Right hindlimb (tissue), 1 donor: ENCODE results near the gene CTDP1.
"Not testable (repeated sequence)": the region's sequence is repeated elsewhere in the genome, so short reads cannot be mapped to it uniquely, and the experiment has no call there.

Source experiments
- DNase-seq: peaks from one replicate; pipeline ENCODE4 v3.0.0-alpha.2; 2018

Gene CTDP1

GRCh38 chr18:79682894-79683625 lies 3.5 kb downstream of the CTDP1 start:
- DNase-seq = no peak

GRCh38 chr18:79683626-79684282 lies 4.2 kb downstream of the CTDP1 start:
- no peak for DNase-seq

GRCh38 chr18:79684283-79684631 lies 4.7 kb downstream of the CTDP1 start:
- no peak for DNase-seq

GRCh38 chr18:79684787-79685186 lies 5.2 kb downstream of the CTDP1 start:
- no peak for DNase-seq

GRCh38 chr18:79685281-79685680 lies 5.7 kb downstream of the CTDP1 start:
- no peak for DNase-seq

- no peak for DNase-seq
Observed at GRCh38 chr18:79685971-79686370, 6.4 kb downstream of the CTDP1 start.

GRCh38 chr18:79687806-79688205 lies 8.2 kb downstream of the CTDP1 start:
- DNase-seq = no peak

GRCh38 chr18:79690071-79690470 lies 10.5 kb downstream of the CTDP1 start:
- no peak for DNase-seq

GRCh38 chr18:79690586-79691482 lies 11.2 kb downstream of the CTDP1 start:
- DNase-seq = no peak

- DNase-seq = no peak
Observed at GRCh38 chr18:79692056-79692455, 12.5 kb downstream of the CTDP1 start.

- no peak for DNase-seq
Observed at GRCh38 chr18:79692886-79693285, 13.3 kb downstream of the CTDP1 start.

GRCh38 chr18:79693561-79694205 lies 14.1 kb downstream of the CTDP1 start:
- no peak for DNase-seq

GRCh38 chr18:79694206-79694894 lies 14.7 kb downstream of the CTDP1 start:
- not testable (repeated sequence) for DNase-seq

GRCh38 chr18:79694895-79695213 lies 15.3 kb downstream of the CTDP1 start:
- no peak for DNase-seq

- DNase-seq = no peak
Observed at GRCh38 chr18:79695269-79695668, 15.7 kb downstream of the CTDP1 start.

- DNase-seq = no peak
Observed at GRCh38 chr18:79695856-79696850, 16.6 kb downstream of the CTDP1 start.

- DNase-seq = no peak
Observed at GRCh38 chr18:79697178-79697577, 17.6 kb downstream of the CTDP1 start.

GRCh38 chr18:79697976-79698375 lies 18.4 kb downstream of the CTDP1 start:
- no peak for DNase-seq

GRCh38 chr18:79698668-79699335 lies 19.2 kb downstream of the CTDP1 start:
- no peak for DNase-seq

GRCh38 chr18:79699653-79700052 lies 20.1 kb downstream of the CTDP1 start:
- no peak for DNase-seq

- DNase-seq = no peak
Observed at GRCh38 chr18:79702906-79703305, 23.3 kb downstream of the CTDP1 start.
